Measurements from ENCODE around the gene NEGR1.

GRCh38 chr1:71882637-71883036, 399.7 kb downstream of the NEGR1 start:
- TF ChIP-seq EP300 (IDR thresholded peaks at IDR 0.05) (no peak), CTCF (IDR thresholded peaks at IDR 0.05) (no peak)

All from ovary (tissue), 3 donors.